Smooth muscle cell of the pulmonary artery (primary cell): ENCODE results near the gene UQCC2. TPM values are rescaled to one million over a fixed set of nuclear protein-coding genes. Genes with fewer than 3 reads are reported as not detected.

ENCODE experiments used
- total RNA-seq: library from RNA; depleted of rRNA; stranded (reverse); fragments of >200 nt; gene quantifications from 2 replicates; pipeline ENCODE4 v1.2.3, GENCODE V29; 2014

Gene UQCC2
- 15.3 and 15.7 TPM in 2 replicates for total RNA-seq

DNA sequence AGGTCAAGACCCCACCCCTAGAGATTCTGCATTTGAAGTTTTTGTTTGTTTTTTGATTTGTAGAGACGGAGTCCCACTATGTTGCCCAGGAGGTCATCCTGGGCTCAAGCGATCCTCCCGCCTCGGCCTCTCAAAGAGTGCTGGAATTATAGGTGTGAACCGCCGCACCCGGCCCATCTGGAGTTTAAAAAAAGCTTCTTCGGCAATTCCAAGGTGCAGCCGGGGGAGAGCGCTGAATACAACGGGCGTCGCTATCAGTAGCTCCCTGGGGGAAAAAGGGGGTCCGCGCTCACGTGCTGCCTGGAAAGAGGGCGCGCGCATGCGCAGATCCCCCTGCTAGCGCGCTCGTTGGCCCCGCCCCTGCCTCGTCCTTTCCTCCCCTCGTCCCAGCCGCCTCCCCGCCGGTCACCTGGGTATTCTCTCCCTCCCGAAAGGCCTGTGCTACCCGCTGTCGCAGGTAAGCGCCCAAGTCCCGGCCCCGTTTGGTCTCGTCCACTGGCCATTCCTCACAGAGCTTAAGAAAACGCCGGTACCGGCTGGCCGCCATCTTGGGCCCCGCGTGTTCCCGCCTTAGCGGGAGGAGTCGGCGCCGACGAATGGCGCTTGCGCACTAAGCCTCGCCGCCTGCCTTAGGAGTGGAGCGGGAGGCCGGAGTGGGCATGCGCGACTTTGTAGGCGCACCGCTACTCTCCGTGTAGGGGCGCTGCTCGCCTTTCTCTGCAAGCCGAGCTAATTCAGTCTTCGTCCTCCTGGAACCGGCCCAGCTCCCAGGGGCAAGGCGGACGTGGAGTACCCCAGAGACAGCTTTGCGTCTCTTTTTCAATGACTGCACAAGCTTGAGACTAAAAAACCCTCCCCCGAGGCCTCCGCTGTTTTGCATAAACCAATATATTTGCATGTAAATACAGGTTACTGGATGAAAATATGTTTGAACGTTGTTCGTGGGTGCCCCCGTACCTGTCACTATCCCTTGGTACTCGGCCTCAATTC is at the start of gene UQCC2:
Gene UQCC2, minus strand, starts transcription at position 561 of the 990 bp plus-strand sequence. Its CDS starts 14 bp downstream, at position 547.

DNA sequence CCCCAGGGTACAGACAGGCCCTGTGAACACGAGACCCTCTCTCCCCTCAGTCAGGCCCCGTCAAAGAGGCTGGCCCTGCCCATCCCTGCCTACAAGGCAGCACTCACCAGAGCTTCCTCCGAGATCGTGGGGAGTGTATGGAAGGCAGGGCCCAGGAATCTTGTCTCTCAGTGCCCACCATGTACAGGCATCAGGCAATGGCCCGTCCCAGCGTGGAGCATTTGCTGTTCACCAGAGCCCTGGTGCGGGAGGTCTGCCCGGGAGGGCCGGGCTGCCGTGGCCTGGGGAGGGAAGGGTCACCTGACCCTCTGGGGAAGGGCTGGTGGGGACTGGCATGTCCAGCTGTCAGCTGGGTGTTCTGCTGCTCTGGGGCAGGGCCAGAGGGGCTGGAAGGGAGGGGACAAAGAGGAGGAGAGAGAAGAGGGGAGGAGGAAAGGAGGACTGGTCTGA is 35.2 kb upstream of the UQCC2 start, which contains the start of gene IP6K3:
Gene IP6K3, minus strand, starts transcription at position 255 of the 450 bp plus-strand sequence. CDS start 11,429 bp downstream, outside the sequence.

Other genes with a start within 250 kb of the UQCC2 start
- gene BAK1, start 131.4 kb downstream of the UQCC2 start, total RNA-seq, result 14.5 and 17.6 TPM in 2 replicates
- gene ITPR3, start 90.4 kb downstream of the UQCC2 start, total RNA-seq, result 24.6 and 135 TPM in 2 replicates
- gene IP6K3, start 35.2 kb upstream of the UQCC2 start, total RNA-seq, result 0.03 and 0.20 TPM in 2 replicates
- gene LEMD2, start 77.4 kb upstream of the UQCC2 start, total RNA-seq, result 56.8 and 74.5 TPM in 2 replicates
- gene MLN, start 92.3 kb upstream of the UQCC2 start, total RNA-seq, result not detected in 2 replicates